HFF-Myc (cell line): ENCODE data around the gene TMPRSS2.

Experiments
- DNase-seq: peaks from one replicate; pipeline ENCODE4 v3.0.0-alpha.2; 2011; ENCODE audit warnings: low read depth; ENCODE audit errors: extremely low read depth
- H3K4me3 ChIP-seq: replicated peaks from 2 replicates; pipeline ENCODE4 v1.5.1; 2011; ENCODE audit warnings: low read depth, mild to moderate bottlenecking, control low read depth, low read length
- CTCF ChIP-seq: IDR thresholded peaks from 2 replicates; pipeline ENCODE4 v1.5.1; 2012; ENCODE audit warnings: mild to moderate bottlenecking, low read depth, low read length, control low read depth; ENCODE audit errors: missing control alignments

Gene TMPRSS2

GRCh38 chr21:41497788-41498187, 10.2 kb downstream of the TMPRSS2 start:
- TF ChIP-seq CTCF: no peak
- DNase-seq: no peak
- H3K4me3 ChIP-seq: no peak overlapping the region

DNA sequence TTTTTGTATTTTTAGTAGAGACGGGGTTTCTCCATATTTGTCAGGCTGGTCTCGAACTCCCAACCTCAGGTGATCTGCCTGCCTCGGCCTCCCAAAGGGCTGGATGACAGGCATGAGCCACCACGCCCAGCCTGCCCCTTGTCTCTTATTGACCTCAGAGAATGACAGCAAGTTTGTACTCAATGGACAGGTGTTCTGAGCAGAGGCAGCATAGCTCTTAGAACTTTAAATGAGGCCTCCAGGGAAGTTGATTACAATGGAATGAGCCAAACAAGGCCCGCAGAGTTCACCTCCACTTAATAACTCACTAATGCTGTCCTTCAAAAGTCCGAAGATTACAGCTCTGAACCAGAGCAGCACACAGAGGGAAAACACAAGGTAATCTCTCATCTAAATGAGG, 10.9 kb downstream of the TMPRSS2 start:
- no peak for TF ChIP-seq CTCF
- DNase-seq: no peak
- H3K4me3 ChIP-seq: no peak overlapping the region

- TF ChIP-seq CTCF: no peak
- no peak for DNase-seq
- H3K4me3 ChIP-seq: no peak overlapping the region
Measured at GRCh38 chr21:41494242-41494641, 13.7 kb downstream of the TMPRSS2 start.

DNA sequence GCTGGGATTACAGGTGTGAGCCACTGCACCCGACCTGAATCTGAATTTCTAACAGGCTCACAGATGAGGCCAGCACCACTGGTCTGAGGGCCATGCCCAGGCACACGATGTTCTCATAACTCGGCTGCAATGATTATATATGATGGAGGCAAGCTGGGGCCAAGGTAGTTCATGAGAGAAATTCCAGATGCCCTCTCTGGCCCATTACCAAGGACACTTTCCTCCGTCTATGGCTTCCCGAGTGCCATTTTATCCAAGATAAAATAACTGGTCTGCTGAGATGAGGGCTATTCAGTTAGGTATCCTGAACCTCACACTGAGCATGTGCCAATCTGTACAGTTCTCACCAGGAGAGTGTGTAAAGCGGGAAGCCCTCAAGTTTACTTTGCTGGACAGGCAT, 16.5 kb downstream of the TMPRSS2 start:
- no peak for DNase-seq
- no peak overlapping the region for H3K4me3 ChIP-seq
- TF ChIP-seq CTCF: no peak

- TF ChIP-seq CTCF: no peak
- H3K4me3 ChIP-seq: no peak overlapping the region
- no peak for DNase-seq
Measured at GRCh38 chr21:41490330-41490729, 17.6 kb downstream of the TMPRSS2 start.

GRCh38 chr21:41489329-41489728, 18.6 kb downstream of the TMPRSS2 start:
- no peak for DNase-seq
- no peak overlapping the region for H3K4me3 ChIP-seq
- TF ChIP-seq CTCF: no peak

GRCh38 chr21:41488080-41488479, 19.9 kb downstream of the TMPRSS2 start:
- no peak for DNase-seq
- H3K4me3 ChIP-seq: no peak overlapping the region
- TF ChIP-seq CTCF: no peak
